ENCODE data around the gene LRMDA.

The LRMDA gene

DNA sequence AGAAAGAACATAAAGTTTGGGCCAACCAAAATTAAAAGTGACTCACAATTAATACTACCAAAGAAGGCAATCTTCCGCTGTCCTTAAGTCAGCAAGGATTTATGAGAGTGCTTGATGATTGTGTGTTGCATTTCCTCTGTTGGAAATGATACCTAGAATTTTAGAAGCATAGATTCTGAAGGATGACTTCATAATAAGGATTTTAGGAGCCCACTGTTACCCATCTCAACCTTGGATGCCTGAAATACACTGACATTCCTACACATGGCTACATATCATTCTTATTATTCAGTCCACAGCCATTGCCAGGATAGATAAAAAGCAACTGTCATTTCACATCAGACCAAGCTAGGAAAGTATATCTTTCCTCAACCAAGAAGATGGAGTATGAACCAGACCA, 823.8 kb downstream of the LRMDA start:
- DNase-seq: no peak

DNA sequence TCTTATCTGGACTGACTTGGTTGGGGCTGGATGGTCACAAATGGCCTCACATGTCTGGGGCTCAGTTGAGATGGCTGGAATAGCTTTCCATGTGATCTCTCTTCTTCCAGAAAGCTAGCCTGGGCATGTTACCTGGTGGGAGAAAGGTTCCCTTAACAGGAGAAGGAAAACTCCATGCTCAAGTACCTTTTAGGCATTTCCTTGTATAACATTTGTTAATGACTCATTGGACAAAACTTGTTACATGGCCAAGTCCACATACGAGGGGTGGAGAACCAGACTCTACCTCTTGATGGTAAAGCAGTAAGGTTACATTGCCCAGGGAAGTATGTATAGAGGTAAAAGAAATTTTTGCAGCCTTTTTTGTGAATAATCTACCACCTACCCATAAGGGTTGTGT, 826.4 kb downstream of the LRMDA start:
- DNase-seq: no peak

DNA sequence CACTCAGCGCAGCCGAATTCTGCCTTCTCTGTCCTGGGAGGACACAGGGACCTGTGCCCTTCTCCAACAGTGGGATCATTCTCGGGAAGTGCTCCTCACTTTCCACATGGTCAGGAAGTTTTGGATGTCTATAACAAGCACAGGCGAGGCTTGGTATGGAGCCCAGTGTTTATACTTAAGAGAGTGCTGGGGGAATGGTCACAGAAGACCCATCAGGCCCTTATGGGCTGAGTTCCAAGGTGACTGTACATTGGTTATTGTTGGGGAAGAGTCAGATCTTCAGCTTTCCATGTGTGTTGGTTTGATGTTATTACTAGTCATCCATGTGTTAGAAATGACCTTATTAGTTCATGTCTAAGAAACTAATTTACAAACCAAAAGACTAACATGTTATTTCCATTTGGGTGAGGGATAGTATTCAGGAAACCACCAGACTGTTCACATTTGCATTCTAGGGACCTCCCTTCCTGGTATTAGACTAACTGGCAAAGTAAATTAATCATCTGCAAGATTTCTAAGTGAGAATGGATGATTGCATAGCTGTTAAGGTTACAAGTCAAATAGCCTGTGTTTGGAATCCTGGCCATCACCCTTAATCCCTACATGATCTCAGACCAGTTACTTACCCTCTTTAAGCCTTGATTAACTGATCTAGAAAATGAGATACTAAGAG, 834.2 kb downstream of the LRMDA start:
- DNase-seq: no peak

DNA sequence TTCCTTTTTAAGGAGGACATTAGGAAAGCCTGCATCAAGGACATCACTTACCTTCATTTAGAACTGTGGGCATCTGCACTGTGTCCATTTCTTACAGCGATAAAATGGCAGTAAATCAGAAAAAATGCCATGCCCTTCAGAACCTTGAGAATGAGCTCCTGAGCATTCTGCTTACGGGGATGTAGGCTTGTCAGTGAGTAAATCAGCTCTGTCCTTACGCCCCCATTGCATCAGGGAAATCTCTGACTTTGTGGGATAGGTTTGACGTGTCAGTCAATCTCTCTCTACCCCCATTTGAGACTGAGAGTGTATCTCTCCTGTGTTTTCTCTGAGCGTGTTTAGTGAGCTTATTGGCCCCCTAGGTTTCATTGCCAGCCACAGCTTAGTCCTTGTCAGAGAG, 837.1 kb downstream of the LRMDA start:
- DNase-seq: no peak

DNA sequence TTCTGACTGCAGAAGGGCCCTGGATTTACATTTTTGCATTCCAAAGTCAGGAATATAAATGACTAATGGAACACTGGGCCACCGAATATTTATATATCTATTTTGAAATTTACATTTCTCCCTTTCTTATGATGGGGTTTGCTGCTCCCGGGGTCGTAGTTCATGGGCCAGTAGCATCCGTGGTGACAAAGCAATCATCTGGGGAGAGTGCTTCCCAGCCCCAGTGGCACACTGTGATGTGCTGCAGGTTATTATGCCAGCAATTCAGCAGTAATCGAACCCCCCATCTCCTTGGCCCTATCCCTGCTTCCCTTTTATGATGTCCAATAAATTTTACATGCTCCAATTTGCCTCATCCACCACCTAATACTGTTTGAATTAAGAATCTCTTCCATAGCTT, 837.5 kb downstream of the LRMDA start:
- DNase-seq: no peak

DNA sequence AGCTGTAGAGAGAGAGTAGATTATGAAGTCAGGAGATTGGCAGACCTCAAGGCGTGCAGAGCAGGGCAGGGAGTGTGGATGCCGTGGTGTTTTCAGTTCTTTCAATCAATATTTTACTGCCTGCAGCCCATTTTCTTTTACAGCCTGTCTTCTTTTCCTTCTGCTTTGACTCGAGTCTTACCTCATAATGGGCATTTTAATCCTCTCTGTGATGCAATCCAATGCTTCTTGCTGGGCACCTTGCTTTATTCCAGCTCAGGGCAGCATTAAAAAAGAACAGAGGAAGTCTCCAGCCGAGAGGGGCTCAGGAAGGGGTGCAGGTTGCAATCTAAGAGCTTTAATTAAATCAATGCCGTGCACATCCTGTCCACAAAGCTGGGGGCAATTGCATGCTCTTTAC, 839.0 kb downstream of the LRMDA start:
- no peak for DNase-seq

DNA sequence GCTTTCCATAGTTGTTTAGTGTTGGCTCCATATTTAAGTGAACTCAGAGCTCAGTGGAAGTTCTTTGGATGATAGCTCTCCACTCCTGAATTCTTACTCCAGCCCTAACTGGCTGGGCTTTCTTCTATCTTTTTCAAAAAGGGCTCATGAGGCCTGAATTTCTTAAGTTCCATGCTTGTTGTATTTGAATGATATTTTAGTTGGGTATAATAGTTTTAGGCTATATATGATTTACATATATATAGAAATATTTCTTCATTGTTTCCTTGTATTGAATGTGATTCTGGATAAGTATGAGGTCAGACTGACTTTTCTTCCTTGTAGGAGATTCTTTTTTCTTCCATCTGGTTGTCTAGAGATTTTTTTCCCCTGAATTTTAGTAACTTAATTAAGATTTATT, 843.5 kb downstream of the LRMDA start:
- DNase-seq: no peak

DNA sequence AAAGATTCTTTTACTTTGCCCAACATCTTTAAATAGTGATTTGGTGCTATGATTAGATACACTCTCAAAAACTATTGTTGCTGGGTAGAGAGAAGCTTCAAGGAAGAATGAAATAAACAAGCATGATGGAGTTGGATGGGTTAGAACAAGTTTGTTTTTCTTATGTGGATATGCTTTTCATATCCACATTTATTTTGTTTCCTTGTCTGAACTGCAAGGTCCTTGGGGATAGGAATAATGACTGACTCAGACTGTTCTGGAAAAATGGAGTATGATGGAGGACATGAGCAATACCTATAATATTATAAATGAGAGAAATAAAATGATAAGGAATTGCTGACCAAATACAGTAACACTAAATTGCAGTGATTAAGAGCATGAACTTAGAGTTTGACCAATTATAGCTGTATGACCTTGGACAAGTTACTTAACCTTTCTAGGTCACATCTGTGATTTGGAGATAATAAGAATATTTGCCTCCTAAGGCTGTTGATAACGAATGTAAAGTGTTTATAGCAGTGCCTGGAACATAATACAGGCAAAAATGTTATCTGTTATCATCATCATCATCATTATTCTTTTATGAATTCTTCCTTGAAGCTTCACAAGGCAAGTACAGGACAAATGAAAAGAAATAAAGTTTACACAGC, 847.5 kb downstream of the LRMDA start:
- DNase-seq: no peak

DNA sequence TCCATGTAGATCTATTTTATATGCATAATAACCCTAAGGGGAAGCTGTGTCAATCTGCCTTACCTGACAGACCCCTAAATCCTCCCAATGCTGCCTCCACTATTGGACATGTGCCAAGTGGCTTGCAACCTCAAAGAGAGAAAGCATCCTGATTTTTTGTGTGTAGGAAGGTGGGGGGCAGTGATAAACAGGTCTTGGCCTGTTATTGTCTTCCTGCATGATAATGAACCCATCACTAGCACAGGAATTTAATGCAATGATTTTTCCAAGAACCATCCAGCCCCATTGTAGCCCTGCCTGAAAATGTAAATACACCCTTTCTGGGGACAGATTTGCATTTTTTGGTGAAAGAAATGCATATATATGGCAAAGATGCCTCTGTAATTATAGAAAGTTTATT, 850.2 kb downstream of the LRMDA start:
- no peak for DNase-seq

DNA sequence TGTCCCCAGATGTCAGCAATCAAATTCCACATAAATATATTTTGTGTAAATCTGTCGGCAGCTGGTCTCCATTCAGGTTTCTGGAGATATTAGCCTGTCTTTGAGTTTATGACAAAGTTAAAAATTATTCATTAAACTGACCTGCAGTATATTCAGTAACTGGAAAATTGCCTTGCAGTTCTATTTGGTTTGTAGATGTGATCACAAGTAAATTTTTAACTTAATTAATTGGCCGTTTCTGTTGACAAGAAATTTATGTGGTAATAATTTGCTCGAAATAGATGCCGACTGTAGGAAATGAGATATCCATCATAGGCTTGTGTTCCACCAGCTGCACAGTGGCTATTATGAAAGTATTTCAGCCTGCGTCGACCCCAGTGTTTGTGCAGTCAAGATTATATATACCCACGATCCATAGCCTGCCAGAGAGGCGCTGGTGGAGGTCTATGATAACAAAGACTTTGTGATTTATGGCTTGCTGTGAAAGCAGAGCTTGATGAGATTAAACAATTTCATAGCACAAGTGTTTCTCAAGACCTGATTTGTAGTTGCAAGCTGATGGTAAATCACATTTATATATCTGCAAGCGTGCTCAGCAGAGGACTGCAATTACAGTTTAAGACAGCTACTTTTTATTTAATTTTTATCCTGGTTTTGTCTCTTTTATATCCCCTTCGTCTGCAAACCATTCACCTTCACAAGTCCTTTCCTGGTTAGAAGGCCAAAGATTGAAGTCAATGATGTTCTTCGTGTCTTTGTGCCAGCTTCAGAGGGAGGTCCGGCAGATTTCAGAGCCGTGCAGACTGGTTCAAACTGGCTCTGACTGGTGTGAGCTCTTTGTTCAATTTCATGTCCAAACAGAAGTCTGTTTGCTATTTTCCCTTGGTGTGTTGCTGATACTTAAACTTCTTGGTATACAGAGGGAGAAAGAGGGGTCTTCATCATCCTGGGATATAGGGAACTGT, 850.9 kb downstream of the LRMDA start:
- no peak for DNase-seq

DNA sequence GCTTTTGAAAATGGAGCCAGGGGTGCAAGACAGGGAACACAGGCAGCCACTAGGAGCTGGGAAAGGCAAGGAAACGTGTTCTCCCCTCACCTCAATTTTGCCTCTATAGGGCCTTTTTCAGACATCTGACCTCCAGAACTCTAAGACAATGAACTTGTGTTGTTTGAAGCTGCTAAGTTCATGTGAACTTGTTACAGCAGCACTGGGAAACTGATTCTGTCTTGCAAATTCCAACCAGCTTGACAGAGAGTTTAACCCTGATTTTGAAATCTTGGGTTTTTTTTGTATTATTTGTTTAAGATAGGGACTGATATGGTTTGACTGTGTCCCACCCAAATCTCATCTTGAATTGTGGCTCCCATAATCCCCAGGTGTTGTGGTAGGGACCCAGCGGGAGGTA, 852.9 kb downstream of the LRMDA start:
- DNase-seq: no peak

DNA sequence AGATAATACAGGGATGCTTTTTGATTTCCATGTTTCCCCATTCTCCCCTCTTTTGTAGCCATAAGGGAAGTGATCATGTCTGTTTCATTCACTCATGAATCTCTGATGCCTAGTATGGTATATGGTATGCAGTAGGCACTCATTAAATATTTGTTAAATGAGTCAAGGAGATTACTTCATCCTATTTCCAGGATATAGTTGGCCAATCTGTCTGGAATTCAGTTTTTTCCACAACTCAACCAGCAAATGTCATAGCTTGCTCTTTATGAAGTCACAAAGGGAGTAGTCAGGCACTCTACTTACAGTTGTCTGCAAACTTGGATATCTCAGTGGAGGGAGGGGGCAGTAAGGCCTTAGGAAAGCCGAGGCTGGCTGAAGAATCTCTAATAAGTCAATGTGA, 853.6 kb downstream of the LRMDA start:
- DNase-seq: no peak

DNA sequence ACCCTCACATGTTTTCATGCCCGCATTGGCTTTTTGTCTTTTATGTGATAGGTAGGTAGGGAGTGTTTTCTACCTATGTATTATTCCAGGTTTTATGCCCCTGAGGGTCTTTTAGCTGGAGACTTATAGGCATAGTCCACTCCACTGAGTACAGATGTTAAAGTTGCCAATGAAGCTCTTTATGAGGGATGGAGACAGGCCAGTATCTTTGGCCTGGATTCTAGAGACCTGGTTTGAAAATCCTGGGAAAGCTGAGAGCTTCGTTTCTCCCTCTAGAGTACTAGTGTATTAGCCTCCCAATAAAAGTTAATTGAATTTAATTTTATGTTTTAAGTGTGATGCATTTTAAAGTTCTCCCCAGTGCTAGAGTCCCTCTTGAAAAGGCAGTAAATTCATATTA, 854.1 kb downstream of the LRMDA start:
- no peak for DNase-seq

DNA sequence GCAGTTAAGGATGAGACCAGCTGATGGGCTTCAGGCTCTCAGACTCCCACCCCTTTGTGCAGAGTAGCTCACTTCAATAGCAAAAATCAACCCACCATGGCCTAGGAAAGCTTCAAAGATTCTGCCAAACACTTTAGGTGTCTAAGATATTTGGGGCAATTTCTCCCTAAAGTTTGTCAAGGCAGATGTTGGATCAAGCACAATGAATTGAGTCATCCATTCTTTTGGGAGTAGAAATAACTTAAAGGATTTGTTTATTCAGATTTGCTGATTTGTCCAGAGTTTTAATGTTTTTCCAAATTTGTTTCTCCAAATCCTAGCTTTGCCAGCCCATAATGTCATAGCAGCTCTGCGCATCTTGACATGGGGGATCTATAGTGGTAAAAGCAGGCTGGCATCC, 855.1 kb downstream of the LRMDA start:
- DNase-seq: no peak

DNA sequence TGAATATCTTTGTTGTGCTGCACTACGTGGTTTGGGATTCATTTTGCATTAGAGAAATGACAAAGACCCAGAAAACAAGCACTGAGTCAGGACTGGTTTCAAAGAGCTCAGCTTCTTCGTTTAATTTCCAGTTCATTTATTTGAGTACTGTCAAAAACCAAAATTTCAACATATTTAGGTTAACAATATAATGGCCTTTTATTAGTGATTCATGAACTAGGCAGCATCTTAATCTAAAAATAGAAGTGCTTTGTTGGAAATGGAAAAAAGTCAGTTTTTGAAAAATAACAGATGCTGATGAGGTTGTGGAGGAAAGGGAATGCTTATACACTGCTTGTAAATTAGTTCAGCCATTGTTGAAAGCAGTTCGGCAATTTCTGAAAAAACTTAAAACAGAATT, 856.4 kb downstream of the LRMDA start:
- no peak for DNase-seq

DNA sequence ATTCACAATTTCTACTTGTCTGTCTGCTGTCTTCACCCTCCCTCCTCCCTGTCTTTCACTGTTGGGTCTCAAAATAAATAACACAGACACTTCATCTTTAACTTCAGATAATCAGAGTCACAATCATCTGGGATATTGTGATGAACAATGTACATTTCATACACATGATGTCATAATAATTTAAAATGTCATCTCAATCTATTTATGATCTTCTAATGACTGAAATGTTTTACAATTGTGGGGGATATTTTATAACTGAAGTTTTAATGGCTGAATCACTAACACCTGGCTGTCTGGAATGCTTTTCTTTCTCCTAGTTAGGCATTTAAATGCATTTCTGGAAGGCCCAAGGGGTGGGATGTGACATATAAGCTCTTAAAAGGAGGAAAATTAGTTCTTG, 859.8 kb downstream of the LRMDA start:
- no peak for DNase-seq

DNA sequence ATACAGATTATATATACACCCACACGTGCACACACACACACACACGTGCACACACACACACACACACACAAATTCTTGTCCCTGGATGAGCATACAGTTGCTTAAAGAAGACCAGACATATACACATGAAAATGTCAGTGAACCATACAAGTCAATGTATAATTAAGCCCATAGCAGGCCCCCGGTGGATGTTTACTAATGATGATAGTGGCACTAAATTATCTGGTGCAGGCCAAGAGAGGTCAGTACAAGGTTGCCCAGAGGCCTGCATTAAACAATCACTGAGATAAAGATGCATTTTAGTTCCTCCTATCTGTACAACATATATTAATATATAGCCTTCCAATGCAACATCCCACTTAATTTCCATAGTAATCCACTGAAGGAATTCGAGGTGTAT, 860.5 kb downstream of the LRMDA start:
- no peak for DNase-seq

DNA sequence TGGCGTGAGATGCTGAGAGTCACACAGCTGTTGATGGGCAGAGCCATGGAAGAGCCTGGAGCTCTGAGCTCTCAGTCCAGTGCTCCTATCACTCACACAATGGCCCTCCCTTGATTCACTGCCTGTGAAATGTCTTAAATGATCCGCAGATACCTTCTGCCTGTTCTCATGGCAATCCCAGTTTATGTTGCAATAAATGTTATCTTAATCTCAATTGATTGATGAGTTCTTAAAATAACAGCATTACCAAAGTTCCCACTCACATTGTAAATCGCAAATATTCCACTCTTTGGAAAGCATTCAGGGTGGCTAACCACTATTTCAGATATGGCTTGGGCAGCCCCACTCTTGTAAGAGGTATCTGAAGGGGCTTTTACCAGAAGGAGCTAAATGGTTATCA, 865.5 kb downstream of the LRMDA start:
- DNase-seq: no peak

DNA sequence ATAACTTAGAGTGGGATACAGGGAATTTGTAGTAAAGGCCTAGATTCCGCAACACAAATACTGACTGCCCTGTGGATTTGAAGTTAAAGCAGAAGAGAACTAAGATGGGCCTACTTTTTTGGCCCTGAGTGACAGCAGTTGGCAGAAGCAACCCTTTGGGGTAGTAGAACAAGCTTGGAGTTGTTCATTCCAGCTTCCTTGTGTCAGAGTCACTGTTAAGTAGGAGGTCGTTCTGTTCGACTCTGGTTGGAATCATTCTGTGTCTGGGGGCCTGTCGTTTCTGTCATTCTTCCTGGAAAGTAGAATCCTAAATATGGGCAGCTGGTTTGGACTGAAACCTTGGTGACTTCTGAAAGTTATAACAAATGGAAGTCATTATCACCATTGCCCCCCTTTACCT, 865.9 kb downstream of the LRMDA start:
- no peak for DNase-seq

DNA sequence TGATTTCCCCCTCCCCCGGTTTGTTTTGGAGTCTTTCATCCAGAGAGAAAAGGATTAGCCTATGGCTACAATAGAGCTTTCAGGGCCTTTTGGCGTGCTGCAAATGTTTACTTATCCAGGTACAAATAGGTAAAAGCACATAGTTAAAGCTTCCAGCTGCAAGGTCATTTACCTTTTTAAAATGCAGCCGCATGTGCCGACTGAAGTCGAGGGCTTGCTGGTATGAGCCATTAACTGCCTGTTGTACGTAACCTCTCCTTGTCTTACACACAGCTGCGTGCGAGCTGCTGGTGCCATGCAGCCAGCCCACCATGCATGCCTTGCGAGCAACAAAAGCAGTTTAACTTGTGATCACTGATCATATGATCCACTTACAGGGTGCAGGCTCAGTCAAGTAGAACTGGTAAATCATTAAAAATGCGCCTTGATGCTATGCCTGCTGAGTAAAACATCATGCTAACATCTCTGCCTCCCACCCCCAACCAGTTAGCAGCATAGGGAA, 866.4 kb downstream of the LRMDA start:
- no peak for DNase-seq

DNA sequence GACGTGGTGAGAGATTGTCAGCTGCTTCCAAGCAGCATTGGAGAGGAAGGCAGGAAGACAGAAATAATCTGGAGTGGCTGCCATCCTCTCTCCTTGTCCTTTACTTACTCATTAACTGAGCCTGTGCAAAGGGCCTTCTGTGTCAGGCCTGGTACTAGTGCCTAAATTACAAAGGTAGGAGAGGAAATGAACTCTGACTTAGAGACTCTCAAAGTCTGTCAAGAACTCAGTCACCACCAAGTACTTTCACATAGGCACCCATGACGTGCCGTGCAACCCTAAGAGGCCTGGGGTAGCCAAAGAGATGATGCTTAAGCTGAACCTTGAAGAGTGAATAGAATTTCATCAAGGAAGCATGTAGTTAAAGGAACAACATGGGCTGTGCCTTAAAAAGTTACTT, 866.9 kb downstream of the LRMDA start:
- no peak for DNase-seq

DNA sequence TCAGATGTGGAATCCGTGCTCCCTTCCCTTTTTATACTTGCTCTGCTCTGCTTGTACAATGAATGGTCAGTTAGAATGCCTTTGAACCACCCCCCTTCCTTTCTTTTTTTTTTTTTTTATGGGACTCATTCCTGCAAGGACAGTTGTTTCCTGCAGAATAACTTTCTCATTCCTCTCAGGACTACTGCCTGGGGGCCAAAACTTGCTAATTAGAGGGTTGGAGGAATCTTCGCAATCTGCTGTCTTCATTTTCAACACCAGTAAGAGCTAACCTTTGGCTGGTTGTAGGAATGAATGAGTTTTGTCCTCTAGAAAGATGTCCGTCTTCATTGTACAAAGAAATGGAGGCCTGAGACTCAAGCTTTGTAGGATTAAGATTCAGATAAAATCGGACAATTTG, 868.1 kb downstream of the LRMDA start:
- DNase-seq: no peak

DNA sequence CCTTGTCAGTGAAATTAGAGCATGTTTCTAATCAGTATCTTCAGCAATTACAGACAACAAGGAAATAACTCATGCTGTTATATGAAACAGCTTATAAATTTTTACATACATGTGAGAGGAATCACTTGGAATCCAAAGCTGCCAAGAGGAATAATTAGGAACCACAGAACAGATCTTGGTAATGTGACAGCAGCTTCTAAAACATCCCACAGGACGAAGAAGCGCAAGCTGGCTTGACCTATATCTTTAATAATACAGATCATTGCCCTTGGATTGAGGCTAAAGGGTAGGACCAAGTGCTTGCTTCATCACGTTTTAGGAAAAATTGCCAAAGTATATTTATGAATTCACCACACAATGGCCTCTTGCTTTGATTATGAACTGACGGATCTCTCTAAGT, 869.8 kb downstream of the LRMDA start:
- DNase-seq: no peak

DNA sequence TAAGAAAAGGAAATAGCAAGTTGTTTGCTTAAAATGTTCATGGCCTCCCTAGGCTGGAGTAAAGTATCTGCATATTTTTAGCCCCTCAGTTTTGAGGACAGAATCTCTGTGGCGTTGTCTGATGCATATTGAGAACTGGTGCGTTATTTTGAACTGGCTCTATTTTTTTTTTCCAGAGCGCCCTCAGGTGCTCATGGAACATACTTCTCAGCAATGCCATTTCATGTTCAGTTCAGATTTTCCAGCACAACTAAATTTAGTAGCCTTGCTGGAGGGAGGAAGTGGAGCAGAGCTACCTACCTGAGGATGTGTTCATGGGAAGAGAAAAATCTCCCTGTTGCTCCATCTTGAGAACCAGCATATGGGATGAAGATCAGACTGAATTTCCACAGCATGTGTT, 870.5 kb downstream of the LRMDA start:
- DNase-seq: no peak

Data from activated CD4-positive, CD25-positive, alpha-beta regulatory T cell treated with anti-CD3 and anti-CD28 coated beads, Interleukin-2, amount 50 U/mL, for 72 hours (primary cell).